IMR-90 (cell line): ENCODE data around the gene CEP43. TPM values are rescaled to one million over a fixed set of nuclear protein-coding genes. Genes with fewer than 3 reads are reported as not detected.

Experiments used
- ATAC-seq: fragments of 200-7000 bp; cut with Tn5 transposase; 2 replicates; pipeline ENCODE4 v1.9.1; 2020; ENCODE audit warnings: low read depth, mild to moderate bottlenecking, moderate library complexity
- BruUV-seq: library from RNA; stranded (reverse); fragments of 400-500 nt; replicated peaks from 2 replicates; lab custom pipeline; 2021; lab: Mats Ljungman, UMichigan
- CTCF ChIA-PET: fragments of 300-600 bp; formaldehyde crosslinking; extraction: SDS; loops from one replicate; lab custom pipeline; 2021; ENCODE audit warnings: antibody characterized with exemption; lab: Yijun Ruan, JAX
- POLR2A ChIA-PET: fragments of 300-600 bp; sonication (Branson Sonifier 250); formaldehyde crosslinking; loops from one replicate; lab custom pipeline; 2022; ENCODE audit warnings: antibody characterized with exemption; ENCODE audit not compliant: unreplicated experiment; lab: Charles Lee
- DNase-seq: peaks from one replicate; pipeline ENCODE4 v3.0.0; 2013
- H2AFZ ChIP-seq: replicated peaks from 2 replicates; pipeline ENCODE3; 2013; ENCODE audit warnings: low read length, mild to moderate bottlenecking; ENCODE audit not compliant: poor library complexity
- H2AK5ac ChIP-seq: 2 replicates; pipeline ENCODE4 v1.6.1; 2013; ENCODE audit warnings: low read depth, low read length, inconsistent platforms
- H2AK9ac ChIP-seq: replicated peaks from 2 replicates; pipeline ENCODE3; 2013; ENCODE audit warnings: mild to moderate bottlenecking, low read depth, low read length, moderate library complexity; ENCODE audit not compliant: poor library complexity
- H2BK120ac ChIP-seq: 2 replicates; pipeline ENCODE4 v1.6.1; 2013; ENCODE audit warnings: low read depth, low read length, inconsistent platforms
- H2BK15ac ChIP-seq: 3 replicates; pipeline ENCODE4 v1.6.1; 2013; ENCODE audit warnings: low read depth, low read length, inconsistent platforms
- H2BK20ac ChIP-seq: 2 replicates; pipeline ENCODE4 v1.6.1; 2013; ENCODE audit warnings: low read depth, mild to moderate bottlenecking, inconsistent platforms, low read length, moderate library complexity
- H2BK5ac ChIP-seq: 2 replicates; pipeline ENCODE4 v1.6.1; 2013; ENCODE audit warnings: mild to moderate bottlenecking, low read depth, low read length, inconsistent platforms; ENCODE audit not compliant: poor library complexity, severe bottlenecking
- H3K14ac ChIP-seq: replicated peaks from 2 replicates; pipeline ENCODE4 v1.6.1; 2013; ENCODE audit warnings: low read depth, low read length, inconsistent platforms
- H3K18ac ChIP-seq: 2 replicates; pipeline ENCODE4 v1.6.1; 2013; ENCODE audit warnings: low read depth, low read length, control low read depth
- H3K23ac ChIP-seq: 2 replicates; pipeline ENCODE4 v1.6.1; 2013; ENCODE audit warnings: low read depth, low read length, inconsistent platforms
- H3K27ac ChIP-seq: 2 replicates; pipeline ENCODE4 v1.5.1; 2013; ENCODE audit warnings: mild to moderate bottlenecking, control low read depth, low read length; ENCODE audit not compliant: insufficient read depth
- H3K27me3 ChIP-seq: 2 replicates; pipeline ENCODE4 v1.6.1; 2013; ENCODE audit warnings: low read length; ENCODE audit not compliant: control insufficient read depth, insufficient read depth
- H3K36me3 ChIP-seq: 2 replicates; pipeline ENCODE4 v1.6.1; 2013; ENCODE audit warnings: low read length, mixed read lengths; ENCODE audit not compliant: control insufficient read depth, insufficient read depth
- H3K4ac ChIP-seq: 2 replicates; pipeline ENCODE4 v1.6.1; 2013; ENCODE audit warnings: low read depth, low read length, inconsistent platforms
- H3K4me1 ChIP-seq: 2 replicates; pipeline ENCODE4 v1.6.1; 2013; ENCODE audit warnings: low read length, mixed read lengths; ENCODE audit not compliant: control insufficient read depth, insufficient read depth
- H3K4me2 ChIP-seq: 2 replicates; pipeline ENCODE4 v1.6.1; 2013; ENCODE audit warnings: low read depth, mild to moderate bottlenecking, control low read depth, low read length, moderate library complexity
- H3K4me3 ChIP-seq: 2 replicates; pipeline ENCODE4 v1.5.1; 2013; ENCODE audit warnings: low read depth, mild to moderate bottlenecking, control low read depth, low read length, moderate library complexity; ENCODE audit not compliant: insufficient read depth
- H3K56ac ChIP-seq: 2 replicates; pipeline ENCODE4 v1.6.1; 2013; ENCODE audit warnings: low read length, inconsistent platforms; ENCODE audit not compliant: insufficient read depth; ENCODE audit errors: extremely low read depth
- H3K79me1 ChIP-seq, 2 experiments: 2 replicates each; pipeline ENCODE4 v1.6.1; 2013; ENCODE audit warnings: low read length in 2 of 2, inconsistent platforms in 1 of 2, low read depth in 1 of 2
- H3K9ac ChIP-seq: 2 replicates; pipeline ENCODE4 v1.6.1; 2013; ENCODE audit warnings: low read depth, low read length, control low read depth
- H3K9me1 ChIP-seq: 2 replicates; pipeline ENCODE4 v1.6.1; 2013; ENCODE audit warnings: low read length, inconsistent platforms; ENCODE audit not compliant: insufficient read depth
- H3K9me3 ChIP-seq: 2 replicates; pipeline ENCODE4 v1.6.1; 2013; ENCODE audit warnings: low read length; ENCODE audit not compliant: control insufficient read depth, insufficient read depth
- H4K20me1 ChIP-seq: 2 replicates; pipeline ENCODE4 v1.6.1; 2013; ENCODE audit warnings: low read length, inconsistent platforms; ENCODE audit not compliant: insufficient read depth
- H4K5ac ChIP-seq: 2 replicates; pipeline ENCODE4 v1.6.1; 2013; ENCODE audit warnings: mild to moderate bottlenecking, low read depth, low read length, control low read depth
- H4K8ac ChIP-seq, 2 experiments: 2 replicates each; pipeline ENCODE4 v1.6.1; 2013; ENCODE audit warnings: low read depth in 2 of 2, low read length in 2 of 2, control low read depth in 1 of 2, inconsistent platforms in 1 of 2
- H4K91ac ChIP-seq: 2 replicates; pipeline ENCODE4 v1.6.1; 2013; ENCODE audit warnings: low read depth, low read length, inconsistent platforms; ENCODE audit not compliant: insufficient read depth
- BHLHE40 ChIP-seq: fragments of 150-350 bp; IDR thresholded peaks from 2 replicates; pipeline ENCODE4 v1.6.1; 2016; ENCODE audit warnings: mild to moderate bottlenecking, low read depth, low read length
- CEBPB ChIP-seq: IDR thresholded peaks from 2 replicates; pipeline ENCODE4 v1.6.1; 2012; ENCODE audit warnings: low read depth, low read length, improper control_type of control experiment
- CHD1 ChIP-seq: IDR thresholded peaks from 2 replicates; pipeline ENCODE4 v1.6.1; 2012; ENCODE audit warnings: low read depth, low read length, improper control_type of control experiment
- FOS ChIP-seq: fragments of 150-350 bp; IDR thresholded peaks from 2 replicates; pipeline ENCODE4 v1.6.1; 2016; ENCODE audit warnings: low read depth, low read length
- MAFK ChIP-seq: IDR thresholded peaks from 2 replicates; pipeline ENCODE4 v1.6.1; 2012; ENCODE audit warnings: low read depth, low read length, improper control_type of control experiment
- NFE2L2 ChIP-seq: fragments of 150-350 bp; IDR thresholded peaks from 2 replicates; pipeline ENCODE4 v1.6.1; 2016; ENCODE audit warnings: low read depth, mild to moderate bottlenecking, low read length
- POLR2A ChIP-seq: IDR thresholded peaks from 2 replicates; pipeline ENCODE4 v1.6.1; 2012; ENCODE audit warnings: mild to moderate bottlenecking, low read depth, low read length
- RAD21 ChIP-seq: IDR thresholded peaks from 2 replicates; pipeline ENCODE4 v1.6.1; 2012; ENCODE audit warnings: low read length, improper control_type of control experiment
- RFX5 ChIP-seq: IDR thresholded peaks from 2 replicates; pipeline ENCODE4 v1.8.0; 2012; ENCODE audit warnings: low read depth, mild to moderate bottlenecking, low read length, moderate library complexity
- SMC3 ChIP-seq: fragments of 150-350 bp; IDR thresholded peaks from 2 replicates; pipeline ENCODE4 v1.6.1; 2016; ENCODE audit warnings: low read depth, mild to moderate bottlenecking, antibody characterized with exemption, low read length, moderate library complexity
- WGBS, 2 experiments: methylation state at CpG; one replicate each; pipeline versions ENCODE4 v1.1.5 to v1.1.7; 2013; ENCODE audit warnings: missing lambda C conversion rate in 2 of 2; ENCODE audit not compliant: insufficient read length in 1 of 2; ENCODE audit errors: extremely low coverage in 2 of 2; 5-methylcytosine and 5-hydroxymethylcytosine counted together
- dilution Hi-C: fragments of 300-500 bp; cut with HindIII; formaldehyde crosslinking; loops from one replicate; pipeline ENCODE4 v1.14.3; 2018; ENCODE audit warnings: low sequenced_read_pairs; ENCODE audit not compliant: unreplicated experiment
- in situ Hi-C: fragments of 300-500 bp; cut with MboI; formaldehyde crosslinking; loops from 3 replicates; pipeline ENCODE4 v1.14.3; 2019; ENCODE audit warnings: low sequenced_read_pairs, inconsistent platforms, mixed read lengths
- intact Hi-C: fragments of 100-400 bp; cut with micrococcal nuclease; formaldehyde crosslinking; loops from 2 replicates; pipeline ENCODE4 v1.10.0; 2022
- polyA plus RNA-seq, 3 experiments: library from polyadenylated mRNA; depleted of rRNA; stranded (reverse); fragments of >200 nt; gene quantifications; 2 replicates each; pipeline ENCODE4 v1.2.3, GENCODE V29; 2012; ENCODE audit warnings: low replicate concordance in 1 of 3
- total RNA-seq: library from RNA; depleted of rRNA; stranded (reverse); fragments of >200 nt; gene quantifications from 2 replicates; pipeline ENCODE4 v1.2.3, GENCODE V29; 2012
- TF ChIP-seq, protein P1 (sequence below): conservative IDR thresholded peaks from 2 replicates; pipeline ENCODE4 v1.5.1; 2012; ENCODE audit warnings: mild to moderate bottlenecking, low read depth, low read length, improper control_type of control experiment

The CEP43 gene
- total and polyA plus RNA-seq, 2 of the 4 experiments (the other 2 are of a cell fraction), result 8.6 to 10.7 TPM

DNA sequence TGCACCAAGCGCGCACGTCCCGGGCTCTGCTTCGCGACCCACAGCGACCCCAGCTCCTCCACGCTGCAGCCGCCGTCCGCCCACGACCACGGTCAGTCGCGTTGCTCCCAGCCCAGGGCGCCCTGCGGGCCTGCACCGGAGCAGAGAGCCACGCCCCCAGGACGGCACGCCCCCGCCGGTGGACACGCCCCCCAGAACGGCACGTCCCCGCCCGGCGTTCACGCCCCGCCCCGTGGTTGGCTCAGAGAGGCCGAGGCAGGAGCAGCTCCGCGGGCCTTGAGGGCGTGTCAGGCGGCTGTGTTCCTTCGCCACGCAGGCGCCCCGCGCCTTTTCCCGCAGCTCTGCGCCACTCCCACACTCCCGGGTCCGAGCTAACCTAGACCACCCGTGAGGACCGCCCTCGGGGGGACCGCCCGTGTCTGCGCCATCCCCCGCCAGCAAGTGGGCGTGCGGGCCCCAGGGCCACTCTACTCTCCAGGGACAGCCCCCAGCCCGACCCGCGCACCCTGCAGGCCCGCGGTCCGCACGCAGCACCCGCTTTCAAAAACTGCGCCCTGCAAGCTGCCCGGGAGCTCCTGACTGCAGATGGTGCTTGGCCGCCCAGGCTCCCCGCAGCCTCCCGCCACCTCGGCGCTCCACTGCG is 42.6 kb upstream of the CEP43 start, which contains the start of gene RNASET2 (continued):
- TF ChIP-seq, protein P1, sequence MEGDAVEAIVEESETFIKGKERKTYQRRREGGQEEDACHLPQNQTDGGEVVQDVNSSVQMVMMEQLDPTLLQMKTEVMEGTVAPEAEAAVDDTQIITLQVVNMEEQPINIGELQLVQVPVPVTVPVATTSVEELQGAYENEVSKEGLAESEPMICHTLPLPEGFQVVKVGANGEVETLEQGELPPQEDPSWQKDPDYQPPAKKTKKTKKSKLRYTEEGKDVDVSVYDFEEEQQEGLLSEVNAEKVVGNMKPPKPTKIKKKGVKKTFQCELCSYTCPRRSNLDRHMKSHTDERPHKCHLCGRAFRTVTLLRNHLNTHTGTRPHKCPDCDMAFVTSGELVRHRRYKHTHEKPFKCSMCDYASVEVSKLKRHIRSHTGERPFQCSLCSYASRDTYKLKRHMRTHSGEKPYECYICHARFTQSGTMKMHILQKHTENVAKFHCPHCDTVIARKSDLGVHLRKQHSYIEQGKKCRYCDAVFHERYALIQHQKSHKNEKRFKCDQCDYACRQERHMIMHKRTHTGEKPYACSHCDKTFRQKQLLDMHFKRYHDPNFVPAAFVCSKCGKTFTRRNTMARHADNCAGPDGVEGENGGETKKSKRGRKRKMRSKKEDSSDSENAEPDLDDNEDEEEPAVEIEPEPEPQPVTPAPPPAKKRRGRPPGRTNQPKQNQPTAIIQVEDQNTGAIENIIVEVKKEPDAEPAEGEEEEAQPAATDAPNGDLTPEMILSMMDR, result no peak

DNA sequence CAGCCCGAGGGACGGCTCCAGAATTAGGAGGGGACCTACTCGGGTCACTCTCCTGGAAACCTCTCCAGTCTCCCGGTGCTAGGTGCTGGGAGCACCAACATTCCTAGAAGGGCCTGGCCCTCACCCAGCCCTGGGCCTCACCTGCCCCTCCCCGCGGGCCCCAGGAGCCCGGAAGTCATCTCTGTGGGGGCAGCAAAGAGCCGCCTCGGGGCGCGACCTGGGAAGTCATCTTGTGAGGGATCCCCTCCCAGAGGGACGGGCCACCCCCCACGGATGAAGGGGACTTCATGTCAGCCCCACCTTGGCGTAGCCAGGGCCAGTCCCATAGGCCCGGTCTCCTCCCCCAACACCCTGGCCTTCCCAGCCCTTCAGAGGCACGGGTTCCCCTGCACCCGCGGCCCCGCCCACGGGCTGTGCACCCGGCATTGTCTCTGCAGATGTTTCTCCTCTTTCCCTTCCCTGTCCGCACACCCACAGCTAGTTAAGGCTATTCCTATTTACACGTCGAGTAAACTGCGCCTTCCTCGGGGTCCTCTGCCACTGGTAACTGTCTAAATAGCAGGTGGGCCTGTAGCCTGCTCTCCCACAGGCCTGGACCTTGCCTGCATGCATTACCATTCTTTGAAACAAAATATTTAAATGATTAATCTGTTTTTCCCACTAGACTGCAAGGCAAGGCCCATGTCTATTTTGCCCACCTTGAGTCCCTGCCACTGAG is 42.0 kb upstream of the CEP43 start:
- intact Hi-C loops, result no loop called here
- dilution Hi-C loops, result no loop called here
- Histone ChIP-seq H4K8ac (peak overlapping the region; percentile 54 to 79; a peak in 3 of 4 replicates), H4K91ac (no peak overlapping the region; the same call in 1 of the 2 replicates), H4K20me1 (no peaks in the 10 kb centered on the region), H3K36me3 (no peaks in the 10 kb centered on the region), H3K4ac (0 out of 2 replicates have a peak overlapping the region, but pooled peaks have one; percentile 29), H3K79me1 (peaks cover 0 to 3% of the 10 kb centered on the region in 2 experiments; a peak in 1 of 4 replicates), H2AFZ (peak overlapping the region; percentile 96), H2BK15ac (no peak overlapping the region), H3K4me1 (peaks cover 10% of the 10 kb centered on the region), H3K14ac (no peak overlapping the region), H3K27me3 (no peaks in the 10 kb centered on the region), H3K9me3 (no peaks in the 10 kb centered on the region), H3K4me3 (peak overlapping the region; percentile 92), H2BK20ac (no peak overlapping the region), H3K4me2 (peak overlapping the region; percentile 80), H3K18ac (no peak overlapping the region; the same call in 1 of the 2 replicates), H3K56ac (no peak overlapping the region), H3K9ac (peak overlapping the region; percentile 70), H2BK5ac (no peak overlapping the region), H2AK9ac (no peak overlapping the region), H2AK5ac (no peak overlapping the region), H4K5ac (peak overlapping the region; percentile 36), H3K23ac (no peak overlapping the region), H3K9me1 (no peaks in the 10 kb centered on the region), H3K27ac (peak overlapping the region; percentile 50), H2BK120ac (no peak overlapping the region)
- DNase-seq, result no peak
- POLR2A ChIA-PET, result no interaction called here
- TF ChIP-seq POLR2A (no peak), MAFK (no peak), NFE2L2 (no peak), BHLHE40 (no peak), SMC3 (no peak), FOS (no peak), CHD1 (no peak), RFX5 (no peak), RAD21 (no peak), CEBPB (no peak)
- in situ Hi-C loops, result no loop called here
- BruUV-seq, result no TSS peak
- ATAC-seq, result no peak
- 33% methylated on average over 6 of the region's 26 CpGs; no CpG with 5 or more reads in 1 of the 2 experiments for WGBS, 2 experiments
- CTCF ChIA-PET, result interaction anchor here (0.6 kb wide), 1 partner anchor 16 kb away, joined by 3 read pairs; no protein-coding TSS in a partner anchor
